Chondrocyte (in vitro differentiated cells): ENCODE measurements around the gene PHF19. TPM values are rescaled to one million over a fixed set of nuclear protein-coding genes. Genes with fewer than 3 reads are reported as not detected.
A peak's percentile ranks its signal among the peaks of the same experiment; 100 is the strongest.

Experiments used
- DNase-seq: peaks from one replicate; pipeline ENCODE4 v3.0.0; 2021; ENCODE audit warnings: mixed read lengths, low spot score
- H3K27ac Mint-ChIP-seq: one replicate; pipeline ENCODE4 v1.8.0; 2021; ENCODE audit warnings: mild to moderate bottlenecking, moderate library complexity, mixed read lengths; ENCODE audit not compliant: unreplicated experiment
- H3K27me3 Mint-ChIP-seq: 2 replicates; pipeline ENCODE4 v1.8.0; 2021; ENCODE audit warnings: low read depth, mixed read lengths
- H3K36me3 Mint-ChIP-seq: 2 replicates; pipeline ENCODE4 v1.8.0; 2021; ENCODE audit warnings: low read depth, mixed read lengths
- H3K4me1 Mint-ChIP-seq: 2 replicates; pipeline ENCODE4 v1.8.0; 2021; ENCODE audit warnings: low read depth, mild to moderate bottlenecking, mixed read lengths
- H3K4me3 Mint-ChIP-seq: one replicate; pipeline ENCODE4 v1.8.0; 2021; ENCODE audit warnings: mild to moderate bottlenecking, moderate library complexity, mixed read lengths; ENCODE audit not compliant: unreplicated experiment
- H3K9me3 Mint-ChIP-seq: 2 replicates; pipeline ENCODE4 v1.8.0; 2021; ENCODE audit warnings: low read depth, mixed read lengths
- total RNA-seq: library from RNA; stranded (reverse); gene quantifications from 3 replicates; pipeline ENCODE4 v1.2.1, GENCODE V29; 2021
- TF ChIP-seq, protein P1 (sequence below): fragments of 200-600 bp; sonication (generic); IDR thresholded peaks from 2 replicates; pipeline ENCODE4 v1.5.0; 2021; ENCODE audit warnings: antibody characterized with exemption, mild to moderate bottlenecking, moderate library complexity

The PHF19 gene
- total RNA-seq, 1 donor from 2014 or later = 77.8 TPM

DNA sequence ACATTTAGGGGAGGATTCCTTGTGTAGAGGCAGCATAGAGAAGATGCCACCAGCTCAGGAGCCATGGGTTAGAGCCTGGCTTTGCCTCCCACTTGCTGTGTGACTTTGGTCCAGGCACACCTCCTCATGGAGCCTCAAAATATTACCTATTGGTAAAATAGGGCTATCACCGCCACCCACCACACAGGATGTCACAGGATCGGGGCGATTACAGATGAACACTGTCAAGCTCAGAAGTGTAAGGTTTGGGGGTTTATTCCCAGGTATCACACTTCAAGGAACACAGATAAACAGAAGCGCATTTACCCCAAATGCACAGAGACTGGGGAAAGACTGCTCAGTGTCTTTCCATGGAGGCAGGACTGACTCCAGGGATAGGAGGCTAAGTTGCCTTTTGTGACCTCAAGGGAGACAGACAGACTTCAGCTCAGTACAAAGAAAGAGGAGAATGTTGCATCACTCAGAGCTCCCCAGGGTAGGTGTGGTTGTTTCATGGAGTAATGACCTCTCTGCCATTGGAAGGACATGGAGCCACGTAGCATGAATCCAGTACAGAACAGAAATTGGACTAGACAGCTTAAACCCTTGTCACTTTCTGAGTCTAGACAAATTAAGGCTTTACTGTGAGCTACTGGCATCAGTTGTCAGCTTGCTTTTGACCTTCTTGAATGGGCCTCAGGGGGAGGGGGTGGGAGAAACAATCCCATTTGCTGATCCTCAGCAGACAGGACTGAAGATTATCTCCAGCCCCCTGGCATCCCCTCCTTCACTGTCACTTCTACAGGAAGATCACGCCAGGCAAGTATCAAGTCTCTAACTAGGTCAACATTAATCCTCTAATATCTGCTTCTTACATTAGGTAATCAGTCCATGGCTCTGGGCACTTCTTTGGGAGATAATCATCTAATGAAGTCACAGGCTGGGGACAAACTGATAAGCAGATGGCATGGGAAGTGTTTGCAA is 43.1 kb upstream of the PHF19 start:
- H3K27me3 Mint-ChIP-seq = no peaks in the 10 kb centered on the region
- peak overlapping the region; percentile 13 for H3K4me3 Mint-ChIP-seq
- H3K4me1 Mint-ChIP-seq = peaks cover 93% of the 10 kb centered on the region
- DNase-seq = no peak
- H3K36me3 Mint-ChIP-seq = peaks cover 5% of the 10 kb centered on the region
- peak overlapping the region; percentile 97 for H3K27ac Mint-ChIP-seq
- H3K9me3 Mint-ChIP-seq = peaks cover 5% of the 10 kb centered on the region
- TF ChIP-seq, protein P1, sequence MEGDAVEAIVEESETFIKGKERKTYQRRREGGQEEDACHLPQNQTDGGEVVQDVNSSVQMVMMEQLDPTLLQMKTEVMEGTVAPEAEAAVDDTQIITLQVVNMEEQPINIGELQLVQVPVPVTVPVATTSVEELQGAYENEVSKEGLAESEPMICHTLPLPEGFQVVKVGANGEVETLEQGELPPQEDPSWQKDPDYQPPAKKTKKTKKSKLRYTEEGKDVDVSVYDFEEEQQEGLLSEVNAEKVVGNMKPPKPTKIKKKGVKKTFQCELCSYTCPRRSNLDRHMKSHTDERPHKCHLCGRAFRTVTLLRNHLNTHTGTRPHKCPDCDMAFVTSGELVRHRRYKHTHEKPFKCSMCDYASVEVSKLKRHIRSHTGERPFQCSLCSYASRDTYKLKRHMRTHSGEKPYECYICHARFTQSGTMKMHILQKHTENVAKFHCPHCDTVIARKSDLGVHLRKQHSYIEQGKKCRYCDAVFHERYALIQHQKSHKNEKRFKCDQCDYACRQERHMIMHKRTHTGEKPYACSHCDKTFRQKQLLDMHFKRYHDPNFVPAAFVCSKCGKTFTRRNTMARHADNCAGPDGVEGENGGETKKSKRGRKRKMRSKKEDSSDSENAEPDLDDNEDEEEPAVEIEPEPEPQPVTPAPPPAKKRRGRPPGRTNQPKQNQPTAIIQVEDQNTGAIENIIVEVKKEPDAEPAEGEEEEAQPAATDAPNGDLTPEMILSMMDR = no peak

DNA sequence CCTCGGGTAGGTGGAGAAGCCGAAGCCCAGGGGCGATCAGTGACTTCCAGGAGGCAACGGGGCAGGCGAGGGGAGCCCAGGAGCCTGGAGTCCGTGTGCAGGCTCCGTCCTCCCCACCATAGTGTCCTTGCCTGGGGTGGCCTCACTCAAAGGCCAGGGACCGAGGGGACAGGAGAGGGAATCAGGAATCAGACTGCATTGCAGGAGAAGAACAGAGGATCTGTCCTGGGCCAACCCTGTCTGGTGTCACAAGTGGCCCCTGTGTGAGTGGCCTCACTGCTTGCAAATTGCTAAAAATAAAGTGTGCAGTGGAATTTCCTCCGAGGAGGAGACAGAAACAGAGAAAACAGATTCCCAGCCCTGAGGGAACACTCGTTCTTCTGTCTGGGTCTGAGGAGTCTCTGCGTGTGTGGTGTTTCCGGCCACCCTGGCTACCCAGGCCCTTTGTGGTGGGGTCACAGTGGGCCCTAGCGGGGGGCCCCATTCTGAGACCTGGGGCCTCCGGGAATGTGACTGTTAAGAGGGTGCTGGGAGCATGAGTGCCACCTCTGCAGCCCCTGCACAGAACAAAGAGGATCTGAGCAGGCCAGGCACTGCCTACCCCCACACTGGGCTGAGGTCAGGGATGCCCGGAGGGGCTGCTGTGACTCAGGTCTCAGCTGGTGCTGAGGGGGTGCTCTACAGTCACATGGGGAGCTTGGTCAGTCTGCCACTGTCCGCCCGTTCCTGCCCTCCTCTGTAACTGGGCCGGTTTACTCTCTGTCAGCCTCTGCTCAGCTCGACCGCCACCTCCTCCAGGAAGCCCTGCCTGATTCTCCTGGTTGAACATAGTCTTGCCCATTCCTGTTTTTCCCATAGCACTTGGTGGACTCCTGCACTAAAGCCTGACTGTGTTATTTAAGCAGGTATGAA is 42.2 kb upstream of the PHF19 start:
- H3K27ac Mint-ChIP-seq = peak overlapping the region; percentile 97
- TF ChIP-seq, protein P1 = no peak
- no peaks in the 10 kb centered on the region for H3K27me3 Mint-ChIP-seq
- H3K4me3 Mint-ChIP-seq = peak overlapping the region; percentile 52
- peaks cover 94% of the 10 kb centered on the region for H3K4me1 Mint-ChIP-seq
- peaks cover 5% of the 10 kb centered on the region for H3K9me3 Mint-ChIP-seq
- DNase-seq = no peak
- peaks cover 12% of the 10 kb centered on the region for H3K36me3 Mint-ChIP-seq

DNA sequence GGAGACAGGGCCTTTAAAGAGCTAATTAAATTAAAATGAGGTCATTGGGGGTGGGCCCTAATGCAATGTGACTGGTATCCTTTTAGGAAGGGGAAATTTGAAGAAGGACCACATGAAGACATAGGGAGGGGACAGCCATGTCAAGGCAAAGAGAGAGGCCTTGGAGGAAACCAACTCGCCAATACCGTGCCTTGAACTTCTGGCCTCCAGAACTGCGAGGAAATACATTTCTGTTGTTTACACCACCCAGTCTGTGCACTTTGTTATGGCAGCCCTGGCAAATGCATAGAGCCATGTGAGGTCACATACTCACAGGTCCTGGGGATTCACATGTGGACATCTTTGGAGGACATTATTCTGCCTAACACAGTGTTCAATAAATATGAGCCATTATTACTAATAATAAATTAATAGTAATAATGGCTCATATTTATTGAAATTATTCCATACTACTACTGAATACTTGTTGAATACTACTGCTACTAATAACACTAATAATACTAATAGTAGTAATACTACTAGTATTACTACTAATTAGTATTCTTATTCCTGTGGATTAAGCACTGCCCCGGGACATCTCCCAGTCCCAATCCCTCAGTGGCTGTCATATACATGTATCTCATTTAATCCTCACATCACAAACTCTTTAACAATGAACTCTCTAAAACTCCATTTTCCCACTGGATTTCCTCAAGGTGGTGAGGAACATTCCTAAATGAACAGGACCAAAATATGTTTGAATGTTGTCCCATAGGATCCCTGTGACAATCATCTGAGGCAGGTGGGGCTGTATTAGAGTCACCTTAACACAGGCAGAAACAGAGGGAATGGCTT is 41.2 kb upstream of the PHF19 start:
- Mint-ChIP-seq H3K4me1 (peaks cover 88% of the 10 kb centered on the region), H3K27me3 (no peaks in the 10 kb centered on the region), H3K36me3 (peaks cover 12% of the 10 kb centered on the region), H3K27ac (peak overlapping the region; percentile 97), H3K9me3 (peaks cover 5% of the 10 kb centered on the region), H3K4me3 (no peak overlapping the region)
- no peak for DNase-seq
- TF ChIP-seq, protein P1 = no peak

DNA sequence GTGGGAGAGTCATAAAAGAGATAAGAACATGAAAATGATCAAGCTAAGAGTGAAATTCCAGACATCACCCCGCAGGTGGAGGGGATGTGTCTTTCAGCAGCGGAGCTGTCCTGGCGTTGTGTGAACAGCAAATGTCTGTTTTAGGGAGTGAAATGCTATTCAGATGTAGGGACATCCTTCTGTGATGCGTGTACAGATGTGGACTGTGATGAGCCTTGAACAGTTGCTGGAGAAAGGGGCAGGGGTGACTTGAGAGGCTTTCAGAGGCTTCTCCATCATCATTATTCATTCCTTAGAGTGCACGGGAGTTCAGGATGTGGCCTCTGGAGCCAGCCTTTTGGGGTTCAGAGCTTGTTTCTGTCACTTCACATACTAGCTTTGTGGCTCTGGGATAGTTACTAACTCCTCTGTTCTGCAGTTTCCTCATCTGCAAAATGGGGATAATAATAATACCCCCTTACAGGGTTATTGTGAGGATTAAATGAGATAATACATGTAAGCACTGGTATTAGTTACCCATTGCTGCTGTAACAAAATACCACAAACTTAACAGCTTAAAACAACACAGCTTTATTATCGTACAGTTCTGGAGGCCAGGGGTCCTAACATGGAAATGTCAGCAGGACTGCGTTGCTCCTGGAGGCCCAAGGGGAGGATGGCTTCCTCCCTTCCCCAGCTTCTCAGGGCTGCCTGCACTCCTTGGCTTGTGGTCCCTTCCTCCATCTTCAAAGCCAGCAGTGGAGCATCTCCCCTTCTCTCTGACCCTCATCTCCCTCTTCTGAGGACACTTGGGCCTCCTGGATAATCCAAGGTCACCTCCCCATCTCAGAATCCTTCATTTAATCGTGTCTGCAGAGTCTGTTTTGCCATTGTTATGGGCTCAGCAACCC is 40.2 kb upstream of the PHF19 start:
- Mint-ChIP-seq H3K27me3 (no peaks in the 10 kb centered on the region), H3K36me3 (peaks cover 19% of the 10 kb centered on the region), H3K9me3 (peaks cover 5% of the 10 kb centered on the region), H3K4me3 (peak overlapping the region; percentile 31), H3K27ac (peak overlapping the region; percentile 94), H3K4me1 (peaks cover 78% of the 10 kb centered on the region)
- DNase-seq = no peak
- TF ChIP-seq, protein P1 = no peak
